HL-60 (cell line): ENCODE measurements around the gene AKAP8L.

Experiments
- GABPA ChIP-seq: IDR thresholded peaks from 2 replicates; pipeline ENCODE4 v1.6.1; 2012; ENCODE audit warnings: low read depth
- POLR2AphosphoS5 ChIP-seq: IDR thresholded peaks from 2 replicates; pipeline ENCODE4 v1.6.1; 2012; ENCODE audit warnings: low read depth
- TF ChIP-seq, protein P1 (sequence below): IDR thresholded peaks from 2 replicates; pipeline ENCODE4 v1.6.1; 2012; ENCODE audit warnings: low read depth; ENCODE audit not compliant: insufficient replicate concordance
- TF ChIP-seq, protein P2 (sequence below): IDR thresholded peaks from one replicate; pipeline ENCODE4 v1.5.1; 2011; ENCODE audit warnings: low read length, control low read depth, inconsistent platforms; ENCODE audit not compliant: insufficient read depth

DNA sequence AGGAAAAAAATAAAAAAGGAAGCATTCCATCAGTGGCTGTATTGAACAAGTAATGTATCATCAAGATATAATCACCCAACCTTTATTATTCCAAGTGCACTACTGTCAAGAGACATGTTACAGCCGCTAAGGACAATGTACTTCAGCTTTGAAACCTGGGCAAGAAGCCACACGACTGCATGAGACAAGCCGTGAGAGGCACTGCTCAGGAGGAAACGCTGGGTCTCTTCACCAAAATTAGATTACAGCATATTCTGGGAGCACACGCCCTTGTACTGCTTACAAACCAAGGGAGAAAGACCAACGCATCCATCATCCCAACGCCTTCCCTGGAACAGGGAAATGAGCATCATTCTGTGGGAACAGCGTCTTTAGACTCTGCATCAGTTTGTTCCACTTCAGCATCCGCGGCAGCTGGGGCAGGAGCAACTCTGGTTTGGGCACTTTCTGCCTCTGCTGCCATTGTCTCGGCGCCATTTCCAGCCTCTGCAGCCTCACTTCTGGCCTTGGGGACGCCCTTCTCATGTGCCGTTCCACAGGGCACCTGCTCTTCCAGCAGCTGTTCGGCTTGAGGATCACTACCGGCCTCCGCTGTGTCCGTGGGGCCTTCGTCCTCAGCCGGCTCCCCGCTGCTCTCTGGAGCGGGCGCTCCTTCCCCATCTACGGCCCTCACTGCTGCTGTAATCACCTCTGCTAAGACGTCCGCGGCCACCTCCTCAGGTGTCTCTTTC is 64.1 kb downstream of the AKAP8L start:
- TF ChIP-seq, protein P1, sequence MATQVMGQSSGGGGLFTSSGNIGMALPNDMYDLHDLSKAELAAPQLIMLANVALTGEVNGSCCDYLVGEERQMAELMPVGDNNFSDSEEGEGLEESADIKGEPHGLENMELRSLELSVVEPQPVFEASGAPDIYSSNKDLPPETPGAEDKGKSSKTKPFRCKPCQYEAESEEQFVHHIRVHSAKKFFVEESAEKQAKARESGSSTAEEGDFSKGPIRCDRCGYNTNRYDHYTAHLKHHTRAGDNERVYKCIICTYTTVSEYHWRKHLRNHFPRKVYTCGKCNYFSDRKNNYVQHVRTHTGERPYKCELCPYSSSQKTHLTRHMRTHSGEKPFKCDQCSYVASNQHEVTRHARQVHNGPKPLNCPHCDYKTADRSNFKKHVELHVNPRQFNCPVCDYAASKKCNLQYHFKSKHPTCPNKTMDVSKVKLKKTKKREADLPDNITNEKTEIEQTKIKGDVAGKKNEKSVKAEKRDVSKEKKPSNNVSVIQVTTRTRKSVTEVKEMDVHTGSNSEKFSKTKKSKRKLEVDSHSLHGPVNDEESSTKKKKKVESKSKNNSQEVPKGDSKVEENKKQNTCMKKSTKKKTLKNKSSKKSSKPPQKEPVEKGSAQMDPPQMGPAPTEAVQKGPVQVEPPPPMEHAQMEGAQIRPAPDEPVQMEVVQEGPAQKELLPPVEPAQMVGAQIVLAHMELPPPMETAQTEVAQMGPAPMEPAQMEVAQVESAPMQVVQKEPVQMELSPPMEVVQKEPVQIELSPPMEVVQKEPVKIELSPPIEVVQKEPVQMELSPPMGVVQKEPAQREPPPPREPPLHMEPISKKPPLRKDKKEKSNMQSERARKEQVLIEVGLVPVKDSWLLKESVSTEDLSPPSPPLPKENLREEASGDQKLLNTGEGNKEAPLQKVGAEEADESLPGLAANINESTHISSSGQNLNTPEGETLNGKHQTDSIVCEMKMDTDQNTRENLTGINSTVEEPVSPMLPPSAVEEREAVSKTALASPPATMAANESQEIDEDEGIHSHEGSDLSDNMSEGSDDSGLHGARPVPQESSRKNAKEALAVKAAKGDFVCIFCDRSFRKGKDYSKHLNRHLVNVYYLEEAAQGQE, result no peak
- TF ChIP-seq, protein P2, sequence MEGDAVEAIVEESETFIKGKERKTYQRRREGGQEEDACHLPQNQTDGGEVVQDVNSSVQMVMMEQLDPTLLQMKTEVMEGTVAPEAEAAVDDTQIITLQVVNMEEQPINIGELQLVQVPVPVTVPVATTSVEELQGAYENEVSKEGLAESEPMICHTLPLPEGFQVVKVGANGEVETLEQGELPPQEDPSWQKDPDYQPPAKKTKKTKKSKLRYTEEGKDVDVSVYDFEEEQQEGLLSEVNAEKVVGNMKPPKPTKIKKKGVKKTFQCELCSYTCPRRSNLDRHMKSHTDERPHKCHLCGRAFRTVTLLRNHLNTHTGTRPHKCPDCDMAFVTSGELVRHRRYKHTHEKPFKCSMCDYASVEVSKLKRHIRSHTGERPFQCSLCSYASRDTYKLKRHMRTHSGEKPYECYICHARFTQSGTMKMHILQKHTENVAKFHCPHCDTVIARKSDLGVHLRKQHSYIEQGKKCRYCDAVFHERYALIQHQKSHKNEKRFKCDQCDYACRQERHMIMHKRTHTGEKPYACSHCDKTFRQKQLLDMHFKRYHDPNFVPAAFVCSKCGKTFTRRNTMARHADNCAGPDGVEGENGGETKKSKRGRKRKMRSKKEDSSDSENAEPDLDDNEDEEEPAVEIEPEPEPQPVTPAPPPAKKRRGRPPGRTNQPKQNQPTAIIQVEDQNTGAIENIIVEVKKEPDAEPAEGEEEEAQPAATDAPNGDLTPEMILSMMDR, result no peak
- no peak for TF ChIP-seq POLR2AphosphoS5
- TF ChIP-seq GABPA, result no peak
